ENCODE data around the gene CD63.

CD63 gene

GRCh38 chr12:55738123-55739024 is 9.6 kb upstream of the CD63 start:
- peak; percentile 91 for DNase-seq

GRCh38 chr12:55737581-55738122 is 8.8 kb upstream of the CD63 start:
- DNase-seq: peak; percentile 26

GRCh38 chr12:55736780-55737580 is 8.2 kb upstream of the CD63 start:
- peak; percentile 70 for DNase-seq

- no peak for DNase-seq
These were observed 7.3 kb upstream of the CD63 start for GRCh38 chr12:55736076-55736475.

- no peak for DNase-seq
These were observed 5.8 kb upstream of the CD63 start for GRCh38 chr12:55734595-55734994.

GRCh38 chr12:55733858-55734257 is 5.0 kb upstream of the CD63 start:
- no peak for DNase-seq

GRCh38 chr12:55733021-55733555 is 4.3 kb upstream of the CD63 start:
- no peak for DNase-seq

GRCh38 chr12:55732288-55732687 is 3.5 kb upstream of the CD63 start:
- DNase-seq: no peak

- peak; percentile 23 for DNase-seq
These were observed 1.3 kb upstream of the CD63 start for GRCh38 chr12:55729819-55730818.

GRCh38 chr12:55728186-55728938 is 447 bp downstream of the CD63 start:
- DNase-seq: peak; percentile 38

GRCh38 chr12:55727643-55728185 is 1.1 kb downstream of the CD63 start:
- DNase-seq: no peak

- DNase-seq: no peak
These were observed 1.8 kb downstream of the CD63 start for GRCh38 chr12:55726971-55727370.

- no peak for DNase-seq
These were observed 3.3 kb downstream of the CD63 start for GRCh38 chr12:55725556-55725955.

- DNase-seq: no peak
These were observed 3.9 kb downstream of the CD63 start for GRCh38 chr12:55724940-55725309.

- DNase-seq: peak; percentile 68
These were observed 4.4 kb downstream of the CD63 start for GRCh38 chr12:55724226-55724939.

- DNase-seq: no peak
These were observed 5.1 kb downstream of the CD63 start for GRCh38 chr12:55723516-55724225.

- no peak for DNase-seq
These were observed 5.9 kb downstream of the CD63 start for GRCh38 chr12:55722948-55723347.

- no peak for DNase-seq
These were observed 7.1 kb downstream of the CD63 start for GRCh38 chr12:55721601-55722213.

- peak; percentile 47 for DNase-seq
These were observed 7.8 kb downstream of the CD63 start for GRCh38 chr12:55720894-55721444.

Data from RPMI8226 (cell line).